ENCODE data around the gene RABGGTA. TPM values are rescaled to one million over a fixed set of nuclear protein-coding genes. Genes with fewer than 3 reads are reported as not detected.

The RABGGTA gene
- total and polyA plus RNA-seq, 10 of the 15 experiments (the other 5 are each of a cell fraction or from before 2014, with no cell fraction given) = 19.1 to 75.6 (median 46.9) TPM

GRCh38 chr14:24274101-24274543 lies 2.7 kb upstream of the RABGGTA start (continued):
- no peak for TF ChIP-seq PRDM15 (CRISPR knock-in tag; IDR thresholded peaks at IDR 0.05)
- TF ChIP-seq DPF2 (IDR thresholded peaks at IDR 0.05) = peak; percentile 93
- no peak for TF ChIP-seq EGR1 (IDR thresholded peaks at IDR 0.05; ENCODE audit: borderline replicate concordance in 1 of 2, low read depth in 2 of 2, low read length in 2 of 2)
- no peak for TF ChIP-seq TARDBP (IDR thresholded peaks at IDR 0.05; ENCODE audit: borderline replicate concordance)
- no peak for TF ChIP-seq ELK1 (IDR thresholded peaks at IDR 0.05; ENCODE audit: low read depth, low read length)
- TF ChIP-seq BCL11A (IDR thresholded peaks at IDR 0.05; ENCODE audit: low read depth, low read length) = peak; percentile 95
- no peak for TF ChIP-seq NR2C2 (IDR thresholded peaks at IDR 0.05; ENCODE audit: borderline replicate concordance, control insufficient read depth, insufficient read length, low read depth)
- no peak for TF ChIP-seq MYC (IDR thresholded peaks at IDR 0.05; ENCODE audit: insufficient read depth, insufficient read length, insufficient replicate concordance, low read length, severe bottlenecking)
- no peak for TF ChIP-seq E2F4 (IDR thresholded peaks at IDR 0.05; ENCODE audit: low read depth, low read length)
- TF ChIP-seq ZNF24 (IDR thresholded peaks at IDR 0.05) = no peak
- TF ChIP-seq ZZZ3 (IDR thresholded peaks at IDR 0.05; ENCODE audit: control insufficient read depth, insufficient read length, low read depth) = no peak
- peak; percentile 95 for TF ChIP-seq IKZF1 (conservative IDR thresholded peaks at IDR 0.05)
- TF ChIP-seq E2F8 (IDR thresholded peaks at IDR 0.05; ENCODE audit: low read depth, partially characterized antibody) = no peak
- TF ChIP-seq PML (IDR thresholded peaks at IDR 0.05; ENCODE audit: low read length) = 0 out of 2 replicates have a peak, but pooled peaks have one; percentile 30
- TF ChIP-seq SRF (IDR thresholded peaks at IDR 0.05; ENCODE audit: low read depth in 2 of 2, low read length in 2 of 2) = 0 out of 4 replicates have a peak, but pooled peaks of 1 of the 2 experiments have one; percentile 29
- no peak for TF ChIP-seq MLLT1 (IDR thresholded peaks at IDR 0.05)
- peak; percentile 52 to 56; a peak in 2 of 4 replicates for TF ChIP-seq BHLHE40 (IDR thresholded peaks at IDR 0.05; ENCODE audit: borderline replicate concordance in 1 of 2, low read depth in 2 of 2, low read length in 1 of 2)
- TF ChIP-seq BMI1 (IDR thresholded peaks at IDR 0.05; ENCODE audit: borderline replicate concordance) = no peak
- no peak for TF ChIP-seq ATF3 (IDR thresholded peaks at IDR 0.05; ENCODE audit: borderline replicate concordance, extremely low read depth, low read depth, low read length)

All from GM12878 (cell line).